Mononuclear cell (primary cell): ENCODE data around the gene MREG. TPM values are rescaled to one million over a fixed set of nuclear protein-coding genes. Genes with fewer than 3 reads are reported as not detected.

Experiments used
- H3K27me3 ChIP-seq: 2 replicates; pipeline ENCODE4 v1.6.0; 2011; ENCODE audit warnings: low read length, control low read depth; ENCODE audit not compliant: insufficient read depth
- H3K4me1 ChIP-seq: 2 replicates; pipeline ENCODE4 v1.5.1; 2011; ENCODE audit warnings: mild to moderate bottlenecking, low read length, control low read depth; ENCODE audit not compliant: insufficient read depth
- H3K4me3 ChIP-seq: 2 replicates; pipeline ENCODE4 v1.5.1; 2011; ENCODE audit warnings: mild to moderate bottlenecking, low read length, moderate library complexity
- H3K9me3 ChIP-seq: 2 replicates; pipeline ENCODE4 v1.5.1; 2011; ENCODE audit warnings: low read depth, mild to moderate bottlenecking, control low read depth, low read length
- total RNA-seq: library from RNA; depleted of rRNA; stranded (reverse); fragments of >200 nt; gene quantifications from one replicate; pipeline ENCODE4 v1.2.3, GENCODE V29; 2012

MREG gene
- total RNA-seq, 1 donor, result 1.9 TPM

DNA sequence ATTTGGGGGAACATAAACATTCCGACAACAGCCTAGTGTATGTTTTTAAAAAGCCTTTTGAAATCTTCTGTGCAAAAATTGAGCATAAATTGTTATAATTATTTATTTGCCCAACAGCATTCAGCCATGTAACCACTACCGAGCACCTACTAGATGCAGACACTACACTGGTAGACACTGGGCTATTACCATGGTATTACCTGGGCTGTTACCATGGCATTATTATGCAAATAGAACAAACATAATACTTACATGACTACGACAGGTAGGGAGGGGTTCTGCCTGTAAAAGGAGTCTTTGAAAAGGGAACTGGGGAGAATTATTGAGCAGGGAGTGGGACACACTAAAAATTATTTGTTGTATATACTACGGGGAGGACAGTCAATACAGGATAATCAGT lies 116.4 kb downstream of the MREG start:
- H3K4me1 ChIP-seq, result peaks cover 27% of the 10 kb centered on the region
- no peaks in the 10 kb centered on the region for H3K27me3 ChIP-seq
- no peak overlapping the region for H3K4me3 ChIP-seq
- H3K9me3 ChIP-seq, result no peaks in the 10 kb centered on the region

DNA sequence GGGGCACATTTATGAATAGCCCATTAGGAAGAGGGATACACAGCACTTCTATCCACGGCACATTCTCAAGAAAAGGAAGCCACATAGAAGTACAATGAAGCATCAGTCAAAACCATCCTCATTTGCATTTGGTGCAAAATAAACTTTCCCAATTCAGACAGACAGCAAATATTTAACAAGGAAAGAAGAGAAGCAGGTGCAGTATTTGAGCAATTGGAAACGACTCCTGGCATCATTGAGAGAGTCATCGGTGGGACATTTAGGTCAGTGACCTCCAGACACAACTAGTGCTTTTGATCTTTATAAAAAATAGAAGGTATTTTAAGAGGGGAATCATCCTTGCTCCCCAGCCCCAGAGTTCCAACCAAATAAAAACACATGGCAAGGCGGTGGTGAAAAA lies 118.0 kb downstream of the MREG start:
- no peaks in the 10 kb centered on the region for H3K9me3 ChIP-seq
- H3K4me3 ChIP-seq, result no peak overlapping the region
- H3K4me1 ChIP-seq, result peaks cover 16% of the 10 kb centered on the region
- no peaks in the 10 kb centered on the region for H3K27me3 ChIP-seq

Other genes starting within 250 kb of the MREG start
- 8.1 TPM for gene PECR, start 68.3 kb upstream of the MREG start, total RNA-seq
- 0.42 TPM for gene TMEM169, start 68.4 kb upstream of the MREG start, total RNA-seq
- gene XRCC5, start 95.8 kb upstream of the MREG start, total RNA-seq, result 132 TPM